Memory B cell (primary cell): Measurements from ENCODE around the gene ODAPH.
"Not testable (repeated sequence)": the region's sequence is repeated elsewhere in the genome, so short reads cannot be mapped to it uniquely, and the experiment has no call there.

Experiments used
- ATAC-seq: fragments of 150-1000 bp; cut with Tn5 transposase; 2 replicates; pipeline ENCODE4 v1.10.0; 2021; ENCODE audit warnings: low read depth, mild to moderate bottlenecking, moderate library complexity
- DNase-seq, 2 donors: peaks; one replicate each; pipeline ENCODE4 v3.0.0; 2022; ENCODE audit warnings: low spot score in 2 of 2
- H3K27ac Mint-ChIP-seq: one replicate; pipeline ENCODE4 v1.8.0; 2022; ENCODE audit warnings: mild to moderate bottlenecking, moderate library complexity, mixed read lengths
- H3K27me3 Mint-ChIP-seq: one replicate; pipeline ENCODE4 v1.8.0; 2022; ENCODE audit warnings: mixed read lengths
- H3K36me3 Mint-ChIP-seq: one replicate; pipeline ENCODE4 v1.8.0; 2022; ENCODE audit warnings: mild to moderate bottlenecking, mixed read lengths
- H3K4me1 Mint-ChIP-seq: one replicate; pipeline ENCODE4 v1.8.0; 2022; ENCODE audit warnings: mixed read lengths
- H3K4me3 Mint-ChIP-seq: one replicate; pipeline ENCODE4 v1.8.0; 2022; ENCODE audit warnings: mild to moderate bottlenecking, moderate library complexity, mixed read lengths
- H3K9me3 Mint-ChIP-seq: one replicate; pipeline ENCODE4 v1.8.0; 2022; ENCODE audit warnings: mixed read lengths

Gene ODAPH, protein sequence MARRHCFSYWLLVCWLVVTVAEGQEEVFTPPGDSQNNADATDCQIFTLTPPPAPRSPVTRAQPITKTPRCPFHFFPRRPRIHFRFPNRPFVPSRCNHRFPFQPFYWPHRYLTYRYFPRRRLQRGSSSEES

DNA sequence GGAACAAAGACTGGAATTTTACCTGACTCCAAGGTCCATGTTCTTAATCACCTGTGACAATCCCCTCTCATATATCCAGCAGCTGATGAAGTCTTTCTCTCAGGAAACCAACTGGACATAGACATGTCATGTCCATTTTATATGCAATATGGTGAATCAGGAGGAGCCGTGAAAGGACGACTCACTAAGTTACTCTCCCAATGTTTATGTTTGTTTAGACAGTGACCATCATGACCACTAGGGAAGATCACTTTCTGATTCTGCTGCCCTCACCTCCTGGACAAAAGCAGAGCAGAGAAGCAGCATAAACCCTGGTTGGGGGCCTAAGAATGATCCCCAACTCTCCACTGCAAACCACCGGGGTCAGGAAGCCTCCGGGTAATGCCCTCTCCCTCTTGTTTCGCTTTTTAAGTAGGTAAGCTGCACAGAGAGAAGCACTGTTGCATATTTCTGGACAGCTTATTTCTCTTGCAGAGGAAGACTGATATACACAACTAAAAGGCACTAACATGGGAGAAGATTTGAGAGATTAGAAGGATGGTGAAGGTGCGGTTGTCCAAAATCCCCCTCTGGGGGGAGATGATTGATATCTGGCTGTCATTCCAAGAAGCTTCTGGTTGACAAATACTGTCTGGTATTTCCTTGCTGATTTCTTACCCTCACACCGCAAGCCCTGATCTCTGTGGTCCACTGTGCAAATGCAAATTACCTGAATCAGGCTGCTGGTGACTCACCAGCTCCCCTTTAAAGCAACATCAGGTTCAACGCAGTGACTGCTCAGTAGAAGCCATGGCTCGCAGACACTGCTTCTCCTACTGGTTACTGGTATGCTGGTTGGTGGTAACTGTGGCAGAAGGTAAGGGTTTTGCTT is at the start of gene ODAPH:
Gene ODAPH (plus strand): TSS at position 773 of the 871 bp plus-strand sequence. CDS start 17 bp downstream, at position 790.
- DNase-seq = peak in 1 of 2 donors; percentile 11
- no peaks in the 10 kb centered on the region for H3K9me3 Mint-ChIP-seq
- H3K27me3 Mint-ChIP-seq = peaks cover 4% of the 10 kb centered on the region
- peak within 1 kb of the TSS; percentile 50 for H3K4me3 Mint-ChIP-seq
- peak; percentile 95 for ATAC-seq
- H3K36me3 Mint-ChIP-seq = no peaks in the 10 kb centered on the region
- peaks cover 14% of the 10 kb centered on the region for H3K4me1 Mint-ChIP-seq
- no peak within 1 kb of the TSS for H3K27ac Mint-ChIP-seq

DNA sequence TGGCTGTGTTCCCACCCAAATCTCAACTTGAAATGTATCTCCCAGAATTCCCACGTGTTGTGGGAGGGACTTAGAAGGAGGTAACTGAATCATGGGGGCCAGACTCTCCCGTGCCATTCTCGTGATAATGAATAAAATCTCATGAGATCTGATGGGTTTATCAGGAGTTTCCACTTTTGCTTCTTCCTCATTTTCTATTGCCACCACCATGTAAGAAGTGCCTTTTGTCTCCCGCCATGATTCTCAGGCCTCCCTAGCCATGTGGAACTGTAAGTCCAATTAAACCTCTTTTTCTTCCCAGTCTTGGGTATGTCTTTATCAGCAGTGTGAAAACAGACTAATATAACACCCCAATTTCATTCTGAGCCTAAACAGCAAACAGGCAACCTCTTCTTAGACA is 46.3 kb upstream of the ODAPH start:
- not testable (repeated sequence) for DNase-seq, ATAC-seq, H3K27me3 Mint-ChIP-seq, H3K4me3 Mint-ChIP-seq, H3K9me3 Mint-ChIP-seq
- Mint-ChIP-seq H3K27ac (peak overlapping the region; percentile 26), H3K4me1 (peaks cover 26% of the 10 kb centered on the region), H3K36me3 (peaks cover 21% of the 10 kb centered on the region)

DNA sequence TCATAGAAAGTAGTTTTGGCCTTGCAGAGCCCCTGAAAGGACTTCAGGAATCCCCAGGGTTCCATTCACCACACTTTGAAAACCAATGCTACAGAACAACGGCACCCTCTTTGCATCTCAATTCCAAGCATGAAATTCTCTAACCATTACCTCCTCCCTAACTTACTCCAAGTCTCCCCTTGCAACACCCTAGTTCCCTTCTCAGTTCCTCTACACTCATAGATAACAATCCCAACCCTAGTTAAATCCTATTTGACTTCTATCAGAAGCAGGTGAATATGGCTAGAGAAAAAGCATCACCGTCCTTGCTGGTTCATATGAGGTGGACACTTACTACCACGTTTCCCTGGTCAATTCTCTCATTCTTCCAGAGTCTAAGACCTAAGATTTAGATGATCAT is 44.0 kb upstream of the ODAPH start:
- peaks cover 2% of the 10 kb centered on the region for H3K9me3 Mint-ChIP-seq
- DNase-seq (no peak), ATAC-seq (no peak)
- H3K27ac Mint-ChIP-seq = no peak overlapping the region
- no peak overlapping the region for H3K4me3 Mint-ChIP-seq
- H3K27me3 Mint-ChIP-seq = no peaks in the 10 kb centered on the region
- peaks cover 14% of the 10 kb centered on the region for H3K36me3 Mint-ChIP-seq
- H3K4me1 Mint-ChIP-seq = peaks cover 30% of the 10 kb centered on the region

DNA sequence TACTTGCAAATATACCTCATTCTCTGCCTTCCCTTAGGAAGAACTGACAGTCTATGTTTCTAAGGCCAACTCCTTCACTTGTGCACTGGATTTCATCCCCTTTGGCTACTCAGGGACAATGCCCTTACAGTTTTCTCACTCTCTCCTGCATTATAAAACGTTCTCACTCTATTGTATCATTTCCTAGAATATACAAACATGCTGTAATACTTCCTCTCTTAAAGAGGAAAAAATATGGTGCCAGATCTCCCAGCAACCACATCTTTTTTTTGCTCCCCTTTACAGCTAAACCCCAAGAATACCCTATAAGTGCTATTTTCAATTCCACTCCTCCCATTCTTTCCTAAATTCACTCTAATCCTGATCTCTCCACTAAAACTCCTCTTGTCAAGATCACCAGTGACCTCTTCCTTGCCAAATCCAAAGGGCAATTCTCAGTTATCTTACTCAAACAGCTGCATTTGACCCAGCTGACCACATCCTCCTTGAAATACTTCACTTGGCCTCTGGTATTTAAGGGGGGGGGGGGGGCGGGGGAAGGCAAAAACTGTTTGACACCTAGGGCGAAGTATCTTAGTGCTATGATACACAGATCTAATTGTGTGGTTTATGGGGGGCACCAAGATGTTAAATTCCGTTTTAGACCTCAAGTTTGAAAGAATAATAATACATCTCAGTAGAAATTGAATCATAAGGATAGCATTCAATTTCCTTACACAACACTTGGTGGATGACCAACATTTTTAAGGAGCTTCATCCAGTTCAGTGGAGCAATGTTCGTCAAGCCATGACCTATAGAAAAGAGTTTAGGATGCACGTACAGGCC is 43.3 kb upstream of the ODAPH start:
- H3K4me3 Mint-ChIP-seq = peak overlapping the region; percentile 97
- peaks cover 32% of the 10 kb centered on the region for H3K4me1 Mint-ChIP-seq
- peaks cover 2% of the 10 kb centered on the region for H3K9me3 Mint-ChIP-seq
- no peaks in the 10 kb centered on the region for H3K27me3 Mint-ChIP-seq
- H3K27ac Mint-ChIP-seq = peak overlapping the region; percentile 96
- ATAC-seq (no peak), DNase-seq (no peak)
- peaks cover 12% of the 10 kb centered on the region for H3K36me3 Mint-ChIP-seq

DNA sequence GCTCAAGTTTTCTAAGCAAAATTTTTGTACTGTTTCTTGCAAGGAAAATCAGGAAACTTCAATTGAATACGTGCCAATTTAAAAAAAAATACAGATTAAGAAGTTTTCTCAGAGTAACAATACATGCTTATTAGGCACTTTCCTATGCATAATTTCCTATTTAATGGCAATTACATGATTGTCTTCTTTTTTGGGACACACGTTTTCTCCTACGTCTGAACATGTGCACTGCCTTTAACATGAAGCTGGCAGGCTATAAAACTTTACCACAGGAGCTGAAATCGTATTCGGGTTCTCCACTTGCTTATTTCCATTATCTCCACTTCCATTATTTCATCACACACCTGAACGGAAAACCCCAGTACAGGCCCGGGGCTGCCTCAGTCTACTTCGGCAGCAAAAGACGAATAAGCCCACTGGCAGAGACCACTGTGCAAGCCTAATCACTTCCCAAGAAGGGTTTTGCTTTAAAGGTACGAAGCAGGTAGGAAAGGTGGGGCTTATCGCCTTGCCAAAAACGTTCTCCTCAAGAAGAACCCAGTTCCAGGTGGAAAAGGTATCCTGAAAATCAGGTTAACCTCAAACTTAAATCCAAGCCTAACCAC is 42.2 kb upstream of the ODAPH start:
- H3K9me3 Mint-ChIP-seq = peaks cover 2% of the 10 kb centered on the region
- peak overlapping the region; percentile 97 for H3K4me3 Mint-ChIP-seq
- ATAC-seq (no peak), DNase-seq (no peak)
- peaks cover 15% of the 10 kb centered on the region for H3K36me3 Mint-ChIP-seq
- no peaks in the 10 kb centered on the region for H3K27me3 Mint-ChIP-seq
- peaks cover 32% of the 10 kb centered on the region for H3K4me1 Mint-ChIP-seq
- H3K27ac Mint-ChIP-seq = peak overlapping the region; percentile 96

DNA sequence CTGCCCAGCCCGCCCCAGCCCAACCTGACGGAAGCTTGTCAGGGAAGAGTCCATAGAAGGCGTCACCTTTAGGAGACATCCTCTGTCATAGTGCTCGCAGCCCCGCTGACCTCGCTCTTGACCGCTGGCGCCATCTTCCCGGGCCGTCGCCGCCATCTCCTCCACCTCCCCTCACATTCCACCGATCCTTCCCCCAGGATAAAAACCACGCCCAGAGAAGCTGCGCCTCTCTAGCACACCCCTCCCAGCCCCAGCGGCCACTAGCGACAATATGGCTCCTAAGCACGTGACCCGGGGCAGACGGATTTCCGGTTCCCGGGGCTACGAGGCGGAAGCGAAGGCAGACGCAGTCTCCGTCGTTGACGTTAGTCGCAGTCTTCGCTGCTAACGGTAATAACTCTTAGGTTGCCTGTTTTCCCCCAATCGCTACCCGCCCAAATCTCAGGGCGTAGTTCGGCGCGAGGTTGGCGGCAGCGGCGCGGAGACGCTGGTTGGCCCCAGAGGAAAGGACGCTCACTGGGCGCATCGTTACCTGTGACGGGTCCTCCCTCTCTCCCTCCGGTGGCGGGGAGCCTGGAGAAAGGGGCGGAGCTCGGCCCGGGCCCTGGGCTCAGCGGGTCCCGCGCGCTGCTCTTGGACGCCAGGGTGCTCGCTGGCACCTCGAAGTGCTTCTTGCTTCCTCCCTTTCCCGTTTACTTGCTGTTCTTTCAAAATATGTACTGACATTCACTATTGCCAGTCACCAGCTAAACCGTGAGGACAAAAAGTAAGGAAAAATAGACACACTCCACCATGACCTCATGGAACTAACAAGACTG is 41.5 kb upstream of the ODAPH start, which contains the start of the genes RCHY1 and THAP6:
Gene RCHY1 (minus strand): TSS at position 273 of the 818 bp plus-strand sequence. CDS start 117 bp downstream, at position 156.
Gene THAP6 (plus strand): TSS at position 343 of the 818 bp plus-strand sequence. CDS start 980 bp downstream, outside the sequence.
- H3K4me3 Mint-ChIP-seq = peak within 1 kb of the TSS; percentile 97
- DNase-seq (peak; percentile 89 to 90), ATAC-seq (peak; percentile 86)
- H3K9me3 Mint-ChIP-seq = peaks cover 2% of the 10 kb centered on the region
- H3K36me3 Mint-ChIP-seq = peaks cover 19% of the 10 kb centered on the region
- no peaks in the 10 kb centered on the region for H3K27me3 Mint-ChIP-seq
- H3K27ac Mint-ChIP-seq = peak within 1 kb of the TSS; percentile 96
- peaks cover 31% of the 10 kb centered on the region for H3K4me1 Mint-ChIP-seq

DNA sequence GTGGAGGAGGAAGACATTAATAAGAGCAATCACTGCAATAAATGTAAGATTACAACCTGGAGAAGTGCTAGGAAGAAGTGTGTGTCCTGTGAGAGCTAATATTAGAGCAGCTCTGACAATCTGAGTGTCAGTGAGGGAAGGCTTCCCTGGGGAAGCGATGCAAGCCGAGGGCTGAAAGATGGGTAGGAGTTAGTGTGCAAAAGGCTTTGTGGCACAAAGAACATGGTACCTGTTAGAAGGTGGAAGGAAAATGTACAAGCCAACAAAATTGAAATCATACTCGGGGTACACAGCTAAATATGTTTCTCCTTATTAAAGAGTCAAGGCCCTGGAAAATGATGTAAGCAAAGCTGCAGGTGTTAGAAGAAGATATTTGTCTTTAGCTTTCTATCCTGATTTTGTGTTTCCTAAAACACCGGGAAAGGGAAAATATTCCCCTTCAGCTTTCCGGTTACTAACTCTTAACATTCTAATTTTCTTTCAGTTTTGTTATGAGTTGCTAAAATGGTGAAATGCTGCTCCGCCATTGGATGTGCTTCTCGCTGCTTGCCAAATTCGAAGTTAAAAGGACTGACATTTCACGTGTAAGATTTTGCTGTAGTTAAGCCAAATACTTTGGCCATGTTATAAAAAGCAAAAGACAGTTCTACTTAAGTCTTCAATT is 40.8 kb upstream of the ODAPH start:
- ATAC-seq = no peak
- Mint-ChIP-seq H3K4me1 (peaks cover 27% of the 10 kb centered on the region), H3K27me3 (no peaks in the 10 kb centered on the region), H3K27ac (peak overlapping the region; percentile 96), H3K36me3 (peaks cover 19% of the 10 kb centered on the region), H3K9me3 (no peaks in the 10 kb centered on the region), H3K4me3 (peak overlapping the region; percentile 97)
- peak in 1 of 2 donors; percentile 5 for DNase-seq

DNA sequence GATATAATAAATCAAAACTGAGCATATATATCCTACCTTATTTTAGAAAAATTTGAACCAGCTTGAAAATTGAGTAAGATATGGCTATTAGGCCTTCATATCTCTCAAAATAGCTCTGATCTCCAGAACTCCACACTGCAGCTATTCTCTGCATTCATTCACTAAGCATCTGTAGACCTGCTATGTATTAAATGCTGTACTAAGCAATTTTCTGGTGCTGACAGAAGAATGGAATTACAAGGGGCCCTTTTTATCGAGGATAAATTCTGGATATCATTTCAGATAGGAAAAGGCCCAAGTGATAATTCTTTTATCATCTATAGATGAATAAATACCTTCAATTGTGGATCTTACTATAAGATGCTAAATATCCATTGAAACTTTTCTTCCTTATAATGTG is 39.7 kb upstream of the ODAPH start:
- Mint-ChIP-seq H3K4me1 (peaks cover 23% of the 10 kb centered on the region), H3K27ac (no peak overlapping the region), H3K36me3 (peaks cover 23% of the 10 kb centered on the region), H3K27me3 (no peaks in the 10 kb centered on the region), H3K9me3 (no peaks in the 10 kb centered on the region), H3K4me3 (no peak overlapping the region)
- ATAC-seq (no peak), DNase-seq (no peak)

DNA sequence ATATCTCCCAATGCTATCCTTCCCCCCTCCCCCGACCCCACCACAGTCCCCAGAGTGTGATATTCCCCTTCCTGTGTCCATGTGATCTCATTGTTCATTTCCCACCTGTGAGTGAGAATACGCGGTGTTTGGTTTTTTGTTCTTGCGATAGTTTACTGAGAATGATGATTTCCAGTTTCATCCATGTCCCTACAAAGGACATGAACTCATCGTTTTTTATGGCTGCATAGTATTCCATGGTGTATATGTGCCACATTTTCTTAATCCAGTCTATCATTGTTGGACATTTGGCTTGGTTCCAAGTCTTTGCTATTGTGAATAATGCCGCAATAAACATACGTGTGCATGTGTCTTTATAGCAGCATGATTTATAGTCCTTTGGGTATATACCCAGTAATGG is 36.4 kb upstream of the ODAPH start:
- not testable (repeated sequence) for ATAC-seq, DNase-seq, H3K9me3 Mint-ChIP-seq, H3K27me3 Mint-ChIP-seq, H3K4me3 Mint-ChIP-seq, H3K27ac Mint-ChIP-seq
- Mint-ChIP-seq H3K36me3 (peaks cover 36% of the 10 kb centered on the region), H3K4me1 (peaks cover 16% of the 10 kb centered on the region)

DNA sequence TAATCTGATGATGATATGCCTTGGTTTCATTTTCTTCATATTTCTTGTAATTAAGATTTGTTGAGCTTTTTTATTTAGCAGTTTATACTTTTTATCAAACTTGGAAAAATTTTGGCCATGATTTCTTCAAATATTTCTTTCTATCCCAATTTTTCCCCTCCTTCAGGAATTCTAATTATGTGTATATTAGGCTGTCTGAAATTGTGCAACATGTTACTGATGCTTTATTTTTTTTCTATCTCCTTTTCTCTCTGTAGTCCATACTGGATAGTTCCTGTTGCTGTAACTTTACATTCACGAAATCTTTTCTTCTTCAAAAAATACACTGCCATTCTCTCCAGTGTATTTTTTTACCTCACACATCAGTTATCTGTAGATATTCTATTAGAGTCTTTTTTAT is 30.8 kb upstream of the ODAPH start:
- Mint-ChIP-seq H3K4me3 (no peak overlapping the region), H3K27me3 (no peaks in the 10 kb centered on the region), H3K36me3 (peaks cover 45% of the 10 kb centered on the region), H3K4me1 (peaks cover 11% of the 10 kb centered on the region), H3K27ac (no peak overlapping the region), H3K9me3 (no peaks in the 10 kb centered on the region)
- no peak for DNase-seq
- no peak for ATAC-seq

DNA sequence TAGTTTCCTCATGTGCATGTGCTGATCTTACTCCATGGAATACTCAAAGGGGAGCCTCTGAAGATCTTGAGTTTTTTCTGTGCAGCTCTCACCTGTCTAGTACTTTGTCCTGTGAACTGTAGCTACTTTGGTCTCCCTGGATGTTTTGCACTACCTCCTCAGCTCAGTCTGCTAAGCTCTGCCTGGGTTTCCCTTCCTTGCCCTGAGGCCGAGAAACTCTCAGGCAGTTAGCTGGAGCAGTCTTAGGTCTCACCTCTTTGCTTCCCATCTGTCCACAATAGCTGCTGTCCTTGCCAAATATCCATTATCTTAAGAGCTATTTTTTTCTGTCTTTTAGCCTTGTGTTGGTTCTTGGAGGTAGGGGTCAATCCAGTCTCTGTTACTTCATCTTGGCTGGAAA is 30.0 kb upstream of the ODAPH start:
- Mint-ChIP-seq H3K36me3 (peaks cover 46% of the 10 kb centered on the region), H3K27me3 (no peaks in the 10 kb centered on the region), H3K4me1 (peaks cover 7% of the 10 kb centered on the region), H3K9me3 (peaks cover 2% of the 10 kb centered on the region), H3K4me3 (no peak overlapping the region), H3K27ac (peak overlapping the region; percentile 4)
- ATAC-seq (no peak), DNase-seq (no peak)

DNA sequence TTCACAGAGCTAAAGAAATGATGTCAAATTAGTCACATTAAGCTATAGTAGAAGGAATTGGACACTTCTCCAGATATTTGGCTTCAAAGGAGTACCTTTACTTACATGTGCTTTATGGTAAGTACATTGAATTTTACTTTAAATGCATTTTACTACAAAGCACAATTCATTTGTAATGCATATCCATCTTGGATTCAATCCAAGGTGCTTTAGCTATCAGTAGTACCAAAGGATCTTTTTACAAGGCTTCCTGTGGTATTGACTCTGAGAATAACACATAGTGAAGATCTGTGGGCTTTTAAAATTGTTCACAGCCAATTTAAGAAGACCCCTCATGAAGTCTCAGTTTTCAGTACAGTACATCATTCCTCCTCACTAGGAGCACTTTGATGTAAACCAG is 28.4 kb upstream of the ODAPH start:
- Mint-ChIP-seq H3K36me3 (peaks cover 59% of the 10 kb centered on the region), H3K4me1 (peaks cover 7% of the 10 kb centered on the region), H3K9me3 (peaks cover 5% of the 10 kb centered on the region), H3K27ac (no peak overlapping the region), H3K27me3 (no peaks in the 10 kb centered on the region), H3K4me3 (no peak overlapping the region)
- ATAC-seq (no peak), DNase-seq (no peak)
